HepG2 (cell line): ENCODE results near the gene BARX1. TPM values are rescaled to one million over a fixed set of nuclear protein-coding genes. Genes with fewer than 3 reads are reported as not detected.
A peak's percentile ranks its signal among the peaks of the same experiment; 100 is the strongest.

ENCODE experiments used
- AKNA ChIP-seq: sonication (generic); formaldehyde crosslinking; IDR thresholded peaks from 2 replicates; pipeline ENCODE4 v1.4.0; 2020; ENCODE audit warnings: missing genetic modification reagents, borderline replicate concordance
- DBP ChIP-seq: sonication (generic); formaldehyde crosslinking; IDR thresholded peaks from 2 replicates; pipeline ENCODE4 v1.4.0; 2020; ENCODE audit warnings: missing genetic modification reagents; ENCODE audit errors: not compliant biosample characterization
- ELK4 ChIP-seq: sonication (generic); formaldehyde crosslinking; IDR thresholded peaks from 2 replicates; pipeline ENCODE4 v1.9.0; 2021; ENCODE audit warnings: missing genetic modification reagents, borderline replicate concordance
- GABPB1 ChIP-seq: IDR thresholded peaks from 2 replicates; pipeline ENCODE4 v1.6.1; 2016; ENCODE audit warnings: mild to moderate bottlenecking, missing genetic modification reagents, moderate library complexity, missing compliant biosample characterization
- GATAD2A ChIP-seq: IDR thresholded peaks from 2 replicates; pipeline ENCODE4 v1.6.1; 2016
- HNRNPK ChIP-seq: fragments of 200-400 bp; formaldehyde crosslinking; IDR thresholded peaks from 2 replicates; pipeline ENCODE4 v1.6.1; 2018; ENCODE audit warnings: low read length, low read depth, moderate library complexity, mild to moderate bottlenecking; ENCODE audit not compliant: poor library complexity, severe bottlenecking
- TBX3 ChIP-seq: fragments of 450-650 bp; IDR thresholded peaks from 2 replicates; pipeline ENCODE4 v1.6.1; 2017; ENCODE audit warnings: antibody characterized with exemption, mild to moderate bottlenecking, inconsistent platforms, borderline replicate concordance
- YEATS2 ChIP-seq: sonication (generic); formaldehyde crosslinking; IDR thresholded peaks from 2 replicates; pipeline ENCODE4 v1.4.0; 2020; ENCODE audit warnings: missing genetic modification reagents, borderline replicate concordance
- ZC3H13 ChIP-seq: sonication (generic); formaldehyde crosslinking; IDR thresholded peaks from 2 replicates; pipeline ENCODE4 v1.8.1; 2023; ENCODE audit warnings: mild to moderate bottlenecking, missing genetic modification reagents, moderate library complexity
- ZGPAT ChIP-seq: IDR thresholded peaks from 2 replicates; pipeline ENCODE4 v1.6.1; 2016; ENCODE audit warnings: mild to moderate bottlenecking
- ZNF331 ChIP-seq: sonication (generic); formaldehyde crosslinking; IDR thresholded peaks from 2 replicates; pipeline ENCODE4 v1.4.0; 2020; ENCODE audit warnings: missing genetic modification reagents
- ZNF33B ChIP-seq: sonication (generic); formaldehyde crosslinking; IDR thresholded peaks from 2 replicates; pipeline ENCODE4 v1.5.1; 2020; ENCODE audit warnings: mild to moderate bottlenecking, missing genetic modification reagents
- ZNF552 ChIP-seq: sonication (generic); formaldehyde crosslinking; IDR thresholded peaks from 2 replicates; pipeline ENCODE4 v1.9.0; 2022; ENCODE audit warnings: missing genetic modification reagents, mild to moderate bottlenecking, borderline replicate concordance
- ZNF572 ChIP-seq: sonication (generic); formaldehyde crosslinking; IDR thresholded peaks from 2 replicates; pipeline ENCODE4 v1.5.1; 2020; ENCODE audit warnings: mild to moderate bottlenecking, missing genetic modification reagents
- ZNF687 ChIP-seq: sonication (generic); formaldehyde crosslinking; IDR thresholded peaks from 2 replicates; pipeline ENCODE4 v1.5.1; 2020; ENCODE audit warnings: mild to moderate bottlenecking, missing genetic modification reagents, moderate library complexity
- polyA plus RNA-seq, 8 experiments: library from polyadenylated mRNA; depleted of rRNA in 3 of 8; stranded (reverse) in 7 of 8; unstranded in 1 of 8; fragments of >200 nt; fragmentation: Illumina TruSeq in 4 of 8; extraction: Trizol in 4 of 8; gene quantifications; 2 replicates each; pipeline versions ENCODE4 v1.2.1 to v1.2.3, GENCODE V29; 2011 to 2016; ENCODE audit warnings: low read depth in 4 of 8, missing spikeins in 1 of 8, mixed read lengths in 1 of 8; ENCODE audit not compliant: insufficient read depth in 1 of 8
- total RNA-seq, 5 experiments: library from RNA; depleted of rRNA; stranded (reverse); fragments of >200 nt; fragmentation: Illumina TruSeq; extraction: Trizol; gene quantifications; 2 replicates each; pipeline ENCODE4 v1.2.3, GENCODE V29; 2016; ENCODE audit warnings: low read depth in 1 of 5

Gene BARX1
- total and polyA plus RNA-seq, 2 of the 13 experiments (the other 11 are each of a cell fraction or from before 2014, with no cell fraction given), result not detected

- TF ChIP-seq ELK4 (CRISPR knock-in tag) (no peak), YEATS2 (no peak), ZGPAT (CRISPR knock-in tag) (no peak), ZNF552 (CRISPR knock-in tag) (no peak), ZNF572 (no peak), ZNF33B (CRISPR knock-in tag) (no peak), GABPB1 (CRISPR knock-in tag) (peak; percentile 65), GATAD2A (no peak), HNRNPK (no peak), AKNA (CRISPR knock-in tag) (no peak), ZC3H13 (CRISPR knock-in tag) (no peak), ZNF687 (CRISPR knock-in tag) (peak; percentile 54), DBP (CRISPR knock-in tag) (no peak), ZNF331 (CRISPR knock-in tag) (no peak), TBX3 (no peak)
These were observed 4.2 kb downstream of the BARX1 start (continued) for GRCh38 chr9:93950619-93951601.
